Activated CD4-positive, CD25-positive, alpha-beta regulatory T cell treated with anti-CD3 and anti-CD28 coated beads, Interleukin-2, amount 50 U/mL, for 24 hours (primary cell): Measurements from ENCODE around the gene TTC22.

ENCODE experiments used
- ATAC-seq, 2 donors: fragments of 150-1000 bp; cut with Tn5 transposase; one replicate each; pipeline ENCODE4 v1.10.0; 2021; ENCODE audit warnings: mild to moderate bottlenecking in 1 of 2, moderate library complexity in 1 of 2

TTC22 gene

DNA sequence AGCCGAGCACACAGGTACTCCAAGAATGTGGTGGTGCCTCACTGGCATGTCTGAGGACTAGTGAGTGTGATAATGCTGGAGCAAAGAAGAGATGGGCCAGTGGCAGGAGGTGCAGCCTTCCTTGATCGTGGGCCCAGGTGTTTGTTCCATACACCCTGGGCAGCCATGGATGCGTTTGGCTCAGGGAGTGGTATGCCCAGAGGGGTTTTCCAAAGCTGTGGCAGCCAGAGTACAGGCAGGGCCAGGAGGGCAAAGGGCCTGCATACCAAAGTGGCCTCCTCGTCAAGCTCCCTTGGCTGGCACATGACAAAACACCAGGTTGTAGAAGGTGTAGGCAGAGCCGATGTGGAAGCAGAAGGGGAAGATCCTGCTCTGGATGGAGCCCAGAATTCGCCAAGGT is 55.8 kb downstream of the TTC22 start:
- no peak for ATAC-seq

- no peak for ATAC-seq
Observed at GRCh38 chr1:54744696-54745095, 56.4 kb downstream of the TTC22 start.

DNA sequence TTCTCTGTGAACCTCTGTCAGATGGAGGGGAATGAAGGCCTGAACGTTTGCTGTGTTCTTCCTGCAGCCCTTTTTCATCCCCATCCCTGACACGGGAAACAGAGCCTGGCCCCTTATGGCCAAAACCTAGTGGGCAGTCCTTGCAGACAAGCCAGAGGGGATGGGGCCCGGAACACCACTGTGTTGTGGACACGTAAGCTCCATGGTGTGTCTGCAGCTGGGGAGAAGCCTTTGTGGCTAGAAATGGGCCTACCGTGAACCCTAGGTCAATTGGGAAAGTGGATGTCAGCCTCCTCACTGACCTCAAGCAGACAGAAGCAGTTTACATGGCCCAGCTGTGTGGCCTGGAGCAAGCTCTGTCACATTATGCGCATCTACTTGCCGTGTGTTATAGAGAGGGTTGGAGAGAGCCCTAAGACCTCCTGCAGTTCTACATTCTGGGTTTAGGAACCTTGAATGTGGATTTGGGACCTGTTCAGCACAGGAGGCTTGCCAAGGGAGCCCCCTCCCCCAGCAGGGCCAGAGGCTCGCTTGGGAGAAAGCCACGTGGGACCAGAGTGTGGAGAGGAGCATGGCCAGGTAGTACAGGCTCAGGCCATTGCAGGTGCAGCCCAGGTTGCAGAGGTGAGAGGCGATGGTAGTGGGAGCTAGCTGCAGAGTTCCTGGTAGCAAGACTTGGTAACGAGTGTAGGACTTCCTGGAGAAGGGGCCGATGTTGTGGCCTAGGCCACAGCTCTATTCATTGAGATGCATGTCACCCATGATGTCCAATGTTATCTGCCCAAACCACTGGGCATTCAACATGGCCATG is 57.5 kb downstream of the TTC22 start:
- no peak for ATAC-seq

GRCh38 chr1:54742282-54742681 is 58.8 kb downstream of the TTC22 start:
- ATAC-seq, result no peak

- ATAC-seq, result no peak
Observed at GRCh38 chr1:54741531-54741930, 59.6 kb downstream of the TTC22 start.

- ATAC-seq, result no peak
Observed at GRCh38 chr1:54738244-54738643, 62.9 kb downstream of the TTC22 start.

- ATAC-seq, result no peak
Observed at GRCh38 chr1:54736685-54737084, 64.4 kb downstream of the TTC22 start.
